MV-4-11 (cell line): ENCODE measurements around the gene USPL1.
A peak's percentile ranks its signal among the peaks of the same experiment; 100 is the strongest.
"Not testable (repeated sequence)": the region's sequence is repeated elsewhere in the genome, so short reads cannot be mapped to it uniquely, and the experiment has no call there.

Source experiments
- DNase-seq: peaks from one replicate; lab custom pipeline; 2025; lab: John Stamatoyannopoulos, UW

The USPL1 gene

DNA sequence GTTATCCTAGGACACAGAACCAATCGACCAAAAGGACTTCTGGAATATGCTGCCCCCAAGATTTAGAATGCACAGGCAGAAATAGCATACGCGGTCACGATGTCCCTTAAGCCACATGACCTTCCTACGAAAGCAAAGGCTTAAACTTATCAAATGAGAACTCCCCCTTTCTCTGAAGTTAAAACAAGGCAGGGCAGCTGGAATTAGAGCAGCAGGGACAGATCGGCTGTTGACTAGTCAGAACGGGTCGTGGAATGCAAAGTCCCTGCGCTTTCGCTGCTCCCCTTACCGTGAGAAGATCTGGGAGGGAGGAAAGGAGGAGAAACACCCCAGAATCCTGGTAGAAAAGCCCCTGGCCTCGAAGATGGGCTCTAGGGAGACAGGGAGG, 799 bp upstream of the USPL1 start:
- DNase-seq: peak; percentile 88

DNA sequence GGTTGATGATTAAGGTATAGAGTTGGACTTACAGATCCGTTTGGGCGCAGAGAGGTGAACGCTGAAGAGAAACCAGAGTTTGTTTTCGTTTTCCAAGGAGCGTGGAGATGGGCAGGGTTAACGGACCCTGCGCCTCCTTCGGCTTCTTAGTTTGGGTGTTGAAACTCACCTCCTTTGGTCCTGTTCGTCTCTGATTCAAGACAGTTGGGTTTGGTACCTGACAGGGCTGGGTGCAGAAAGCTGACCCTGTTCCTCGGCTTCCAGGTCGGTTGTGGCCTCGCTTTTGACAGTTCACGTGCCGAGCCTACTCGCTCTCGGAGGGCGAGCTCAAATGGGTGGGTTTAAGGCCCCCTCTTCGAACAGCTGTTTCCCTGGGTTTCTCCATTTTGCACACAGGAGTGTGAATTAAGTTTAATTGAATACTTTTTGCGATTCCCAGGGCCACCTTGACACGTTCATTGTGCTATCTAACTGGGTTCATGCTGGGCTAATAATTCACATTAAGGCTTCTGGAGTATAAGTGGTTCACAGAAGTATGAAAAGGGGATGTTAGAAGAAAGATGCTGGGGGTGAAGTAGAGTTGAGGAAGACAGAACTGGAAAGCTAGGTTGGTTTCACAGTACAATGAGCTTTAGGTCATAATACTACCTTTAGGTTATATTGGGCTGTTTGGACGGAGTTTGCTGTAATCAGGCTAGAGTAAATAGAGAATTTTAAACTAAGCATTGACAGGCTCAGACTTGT, 638 bp downstream of the USPL1 start:
- peak; percentile 19 for DNase-seq

DNA sequence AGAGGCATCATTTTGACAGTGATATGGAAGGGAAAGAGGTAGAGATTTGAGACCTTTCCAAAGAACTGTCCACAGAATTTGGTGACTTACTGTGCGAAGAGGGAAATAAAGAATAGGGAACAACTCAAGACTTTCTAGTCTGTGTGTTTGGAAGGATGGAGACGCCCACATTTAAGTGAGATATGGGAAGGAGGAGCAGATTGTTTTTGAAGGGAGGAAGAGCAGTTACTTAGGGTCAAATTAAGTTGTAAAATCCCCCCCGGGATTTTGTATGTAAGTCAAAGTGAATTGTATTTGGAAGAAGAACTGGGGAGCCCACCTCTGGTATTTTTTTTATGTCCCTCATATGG, 1.2 kb downstream of the USPL1 start:
- DNase-seq: peak; percentile 19

DNA sequence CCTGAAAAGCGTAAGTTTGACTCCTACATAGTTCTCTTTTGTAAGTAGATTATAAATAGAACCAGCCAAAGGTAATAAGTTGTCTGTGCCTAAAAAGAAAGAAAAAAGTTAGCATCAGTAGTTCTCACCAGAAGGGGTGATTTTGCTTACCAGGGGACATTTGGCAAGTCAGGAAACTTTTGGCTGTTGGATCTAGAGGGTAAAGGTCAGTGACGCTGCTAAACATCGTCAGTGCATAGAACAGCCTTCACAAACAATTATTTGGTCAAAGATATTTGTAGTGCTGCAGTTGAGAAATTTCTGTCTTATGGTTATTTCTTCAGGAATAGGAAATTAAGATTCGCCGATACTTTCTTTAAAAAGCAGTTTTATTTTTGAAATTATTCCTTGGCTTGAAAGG, 2.0 kb downstream of the USPL1 start:
- no peak for DNase-seq

DNA sequence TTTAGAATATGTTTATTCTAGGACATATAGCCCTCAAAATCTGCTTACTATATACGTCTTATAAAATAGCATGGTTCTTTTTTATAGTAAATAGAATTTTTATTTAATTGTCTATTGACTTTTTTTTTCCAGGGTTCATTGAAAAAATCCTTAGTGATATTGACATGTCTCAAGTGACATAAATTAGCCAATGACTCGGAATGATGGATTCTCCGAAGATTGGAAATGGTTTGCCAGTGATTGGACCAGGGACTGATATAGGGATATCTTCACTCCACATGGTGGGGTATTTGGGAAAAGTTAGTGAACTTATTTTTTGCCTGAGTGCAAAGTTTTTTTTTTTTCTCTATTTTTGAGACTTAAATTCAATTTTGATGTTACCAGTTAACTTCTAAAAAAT, 3.2 kb downstream of the USPL1 start:
- no peak for DNase-seq

DNA sequence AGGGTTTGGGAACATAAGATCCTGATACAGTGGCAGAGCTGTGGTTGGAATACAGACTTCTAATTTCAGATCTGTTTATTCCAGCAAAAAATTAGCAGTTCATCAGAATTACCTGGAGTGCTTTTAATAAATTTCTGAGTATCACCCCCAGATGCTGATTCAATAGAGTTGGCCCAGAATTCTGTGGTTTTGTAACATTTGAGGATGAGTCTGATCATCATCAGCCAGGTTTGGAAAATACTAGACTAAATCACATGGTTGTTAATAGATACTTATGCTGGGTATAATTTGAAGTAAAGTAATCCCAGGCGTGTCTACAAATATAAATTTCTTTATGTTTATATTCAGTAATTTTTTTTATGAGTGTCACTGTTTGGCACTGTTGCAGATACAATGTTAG, 4.8 kb downstream of the USPL1 start:
- no peak for DNase-seq

DNA sequence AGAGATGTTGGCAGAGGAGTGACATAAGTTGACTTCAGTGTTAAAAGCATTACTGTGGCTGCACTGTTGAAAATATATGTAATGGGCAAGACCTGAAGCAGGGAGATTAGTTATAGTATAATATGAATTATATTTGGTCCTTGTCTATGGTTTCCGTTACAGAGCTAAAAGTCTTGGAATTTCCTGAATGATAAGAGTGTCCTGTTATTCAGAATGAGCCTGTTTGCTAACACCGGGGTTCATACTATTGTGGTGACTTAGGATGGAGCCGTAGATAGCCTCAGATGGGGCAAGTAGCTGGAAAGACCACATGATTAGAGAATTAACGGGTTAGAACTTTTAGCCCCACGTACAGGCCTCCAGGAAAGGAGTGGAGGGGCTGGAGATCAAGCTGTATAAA, 5.7 kb downstream of the USPL1 start:
- DNase-seq: no peak

DNA sequence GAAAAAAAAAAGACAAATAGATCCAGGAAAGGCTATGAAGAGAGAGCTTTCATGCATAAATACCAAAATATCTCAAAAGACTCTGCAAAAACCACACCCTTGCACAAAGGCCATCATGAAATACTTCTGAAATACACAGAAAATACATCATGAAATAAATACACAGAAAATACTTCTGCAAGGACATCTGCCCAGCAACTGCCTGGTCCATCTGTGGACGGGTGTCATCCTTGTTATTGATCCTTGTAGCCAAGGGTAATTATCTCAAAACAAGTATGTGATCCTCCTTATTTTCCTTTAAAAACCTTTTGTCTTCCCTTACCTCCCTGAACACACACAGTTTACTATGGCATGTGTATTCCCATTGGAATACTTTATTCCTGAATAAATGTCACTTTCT, 6.9 kb downstream of the USPL1 start:
- no peak for DNase-seq

DNA sequence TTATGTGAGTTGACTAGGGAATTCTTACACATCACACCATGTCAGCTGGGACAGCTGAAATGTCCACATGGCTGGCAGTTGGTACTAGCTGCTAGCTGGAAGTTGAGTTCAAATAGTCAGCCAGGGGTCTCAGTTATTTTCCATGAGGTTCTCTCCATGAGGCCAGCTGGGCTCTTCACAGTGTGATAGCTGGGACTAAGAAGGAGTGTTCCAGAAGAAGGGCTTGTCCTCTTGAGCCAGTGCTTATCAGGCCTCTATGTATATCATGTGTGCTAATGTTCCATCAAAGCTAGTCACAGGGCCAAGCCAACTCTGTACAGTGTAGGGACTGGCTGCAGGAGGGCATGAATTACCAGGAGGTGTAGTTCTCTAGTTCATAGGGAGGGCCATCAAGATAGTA, 11.8 kb downstream of the USPL1 start:
- DNase-seq: no peak

DNA sequence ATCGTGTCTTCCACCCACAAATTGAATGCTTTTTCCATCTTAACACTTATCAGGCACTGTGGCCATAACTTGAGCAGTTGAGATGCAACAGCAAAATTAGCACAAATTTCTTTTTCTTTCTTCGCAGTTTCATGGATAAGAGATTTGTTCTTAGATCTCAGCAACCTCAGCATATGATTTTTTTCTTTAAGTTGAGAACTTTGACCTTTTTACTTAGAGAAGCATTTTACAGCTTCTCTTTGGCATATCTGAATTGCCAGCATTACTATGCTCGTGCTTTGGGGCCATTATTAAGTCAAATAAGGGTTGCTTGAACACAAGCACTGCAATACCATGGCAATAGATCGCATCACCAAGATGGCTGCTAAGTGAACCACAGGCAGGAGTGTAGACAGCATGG, 16.1 kb downstream of the USPL1 start:
- no peak for DNase-seq

DNA sequence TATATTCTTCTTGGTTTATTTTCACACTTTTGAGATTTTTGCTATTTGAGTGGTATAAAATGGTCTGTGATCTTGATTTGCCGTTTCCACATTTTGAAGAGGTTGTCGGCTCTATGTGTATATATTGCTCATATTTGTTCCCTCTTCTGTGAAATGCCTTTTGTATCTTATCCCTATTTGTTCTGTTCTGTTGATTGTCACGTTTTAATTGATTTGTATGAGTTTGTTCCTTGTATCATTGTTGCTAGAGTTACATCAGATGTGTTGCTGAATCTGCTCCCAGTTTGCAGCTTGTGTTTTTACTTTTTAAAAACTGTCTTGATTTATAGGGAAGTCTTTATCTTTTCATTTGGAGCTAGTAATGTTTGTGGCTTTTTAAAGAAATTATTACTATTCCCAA, 17.1 kb downstream of the USPL1 start:
- no peak for DNase-seq

DNA sequence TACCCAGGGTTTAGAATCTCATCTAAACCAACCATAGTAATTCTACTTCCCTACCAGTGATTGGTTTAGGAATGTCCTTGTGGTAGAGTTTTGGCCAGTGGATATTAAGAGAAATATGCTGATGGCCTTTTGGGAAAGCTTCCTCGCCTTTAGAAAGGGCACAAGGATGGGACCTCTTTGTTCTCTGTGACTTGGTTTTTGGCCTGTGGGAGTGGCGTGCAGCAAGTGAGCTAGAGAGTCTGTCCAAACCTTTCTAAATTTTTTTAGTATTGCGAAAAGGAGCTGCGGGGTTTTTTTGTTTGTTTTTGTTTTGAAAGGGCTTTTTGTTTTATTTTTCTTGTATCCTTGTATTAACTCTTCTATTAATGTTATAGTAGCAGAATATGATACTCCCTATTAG, 20.6 kb downstream of the USPL1 start:
- DNase-seq: no peak

DNA sequence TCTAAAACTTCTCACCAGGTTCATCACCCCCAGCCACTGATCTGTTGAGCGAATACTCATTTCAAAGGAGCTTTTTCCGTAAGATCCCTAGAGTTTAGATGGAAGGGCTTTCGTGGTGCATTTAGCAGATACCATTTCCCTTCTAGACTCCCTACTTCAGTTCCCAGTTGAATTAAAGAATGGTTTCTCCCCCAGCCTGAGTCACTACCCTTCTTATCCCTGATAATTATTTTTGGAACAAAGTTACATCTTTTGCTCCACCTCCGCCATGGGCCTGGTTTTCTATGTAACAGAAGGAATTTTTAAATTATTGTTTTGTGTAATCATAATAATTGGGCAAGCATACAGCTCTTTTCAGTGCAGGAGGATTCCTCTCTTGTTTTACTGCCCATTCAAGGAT, 22.0 kb downstream of the USPL1 start:
- no peak for DNase-seq

DNA sequence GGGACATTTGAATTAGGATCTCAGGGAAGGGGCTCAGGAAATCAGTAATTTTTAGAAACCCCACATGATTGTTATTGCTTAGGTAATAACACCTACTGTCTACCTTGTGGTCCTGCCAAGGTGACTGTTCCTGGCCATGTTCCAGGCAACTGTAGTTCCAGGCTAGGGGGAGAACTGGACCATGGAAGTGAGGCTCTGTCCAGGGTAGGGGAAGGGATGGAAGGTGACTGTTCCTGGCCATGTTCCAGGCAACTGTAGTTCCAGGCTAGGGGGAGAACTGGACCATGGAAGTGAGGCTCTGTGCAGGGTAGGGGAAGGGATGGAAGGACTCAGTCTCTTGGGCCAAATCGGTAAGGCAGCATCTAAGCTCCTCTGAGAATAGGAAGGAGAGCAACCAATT, 23.5 kb downstream of the USPL1 start:
- not testable (repeated sequence) for DNase-seq

DNA sequence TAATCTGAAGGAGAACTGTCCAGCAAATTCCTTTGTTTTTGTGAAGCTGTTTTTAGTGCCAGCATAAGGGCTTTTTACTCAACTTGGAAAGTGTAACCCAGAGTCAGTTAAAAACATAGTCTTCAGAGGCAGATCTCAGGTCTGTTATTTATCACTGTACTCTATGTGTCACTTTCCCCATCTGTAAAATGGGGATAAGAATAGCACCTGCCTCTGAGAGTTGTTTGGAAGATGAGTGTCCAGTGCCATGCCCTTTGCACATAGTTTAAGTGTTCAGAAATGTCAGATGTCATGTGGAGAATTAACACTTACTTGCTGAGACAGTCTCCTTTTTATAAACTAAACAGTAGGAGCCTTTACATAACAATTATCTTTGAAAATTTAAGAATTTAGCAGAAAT, 27.9 kb downstream of the USPL1 start:
- DNase-seq: no peak

DNA sequence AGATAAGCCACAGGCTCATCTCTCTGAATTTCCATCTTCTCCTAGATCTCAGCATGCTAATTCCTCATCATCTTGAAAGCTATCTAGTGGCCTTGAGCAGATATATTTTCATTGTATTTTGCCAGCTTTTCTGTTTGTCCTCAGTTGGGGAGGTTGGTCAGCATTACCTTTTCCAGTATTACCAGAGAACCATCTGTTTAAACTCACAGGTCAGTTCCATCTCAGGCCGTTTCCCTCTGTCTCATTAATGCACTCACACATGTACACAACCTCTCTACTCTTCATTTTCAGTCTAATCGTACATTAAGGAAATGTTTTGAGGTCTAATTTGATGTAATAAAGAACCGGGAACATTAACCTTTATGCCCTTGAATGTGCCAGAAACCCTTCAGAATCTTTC, 29.7 kb downstream of the USPL1 start:
- DNase-seq: no peak

DNA sequence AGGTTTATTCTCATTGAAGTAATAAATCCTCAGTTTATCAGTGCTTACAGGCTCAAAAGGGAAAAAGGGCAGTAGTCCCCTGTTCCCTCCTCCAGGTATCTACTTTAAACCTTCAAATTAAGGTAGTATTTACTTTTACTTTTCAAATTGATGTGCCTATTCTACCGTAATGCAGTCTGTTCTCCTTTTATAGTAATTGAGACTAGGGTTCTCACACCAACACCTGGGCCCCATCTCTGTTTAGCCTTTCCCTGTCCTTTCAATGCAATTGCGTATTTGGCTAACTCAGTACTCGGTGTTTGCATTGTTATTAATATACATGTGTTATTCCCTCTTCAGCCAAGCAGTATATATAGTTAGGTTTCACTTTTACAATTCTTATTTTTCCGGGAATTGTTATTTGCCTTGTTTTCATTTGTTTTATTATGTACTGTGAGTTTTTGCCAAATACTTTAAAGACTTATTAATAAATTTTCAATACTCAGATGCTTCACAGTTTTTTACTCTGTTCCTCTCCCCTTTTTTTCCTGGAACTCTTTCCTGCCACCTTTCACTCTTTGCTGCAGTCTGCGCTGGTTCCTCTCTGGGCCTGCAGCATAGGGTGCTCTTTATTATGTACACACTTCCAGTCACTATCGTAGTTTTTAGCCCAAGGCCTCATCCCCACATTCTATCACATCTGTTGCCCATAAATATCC, 30.3 kb downstream of the USPL1 start:
- no peak for DNase-seq

DNA sequence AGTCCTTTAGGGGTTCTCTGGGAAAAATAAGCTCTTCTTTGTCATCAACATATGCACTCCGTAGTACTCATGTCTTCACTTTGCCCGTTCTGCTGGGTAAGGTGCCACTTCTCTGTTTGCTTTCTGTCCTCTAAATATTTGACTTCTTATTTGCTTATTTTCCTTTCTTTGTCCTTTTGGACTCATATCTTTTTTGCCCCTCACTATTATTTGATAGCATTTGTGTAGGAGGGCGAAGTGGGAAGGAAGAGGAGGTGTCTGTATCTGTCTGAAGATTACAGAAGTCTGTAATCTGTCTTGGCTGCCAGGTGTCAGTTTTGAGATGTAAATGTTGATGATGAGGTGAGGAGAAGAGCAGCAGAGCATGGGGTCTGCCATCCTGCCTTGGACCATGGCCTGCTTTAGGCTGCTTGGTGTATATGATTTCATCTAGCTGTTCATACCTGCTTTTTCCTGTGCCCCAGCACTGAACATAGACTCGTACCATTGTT, 30.8 kb downstream of the USPL1 start:
- DNase-seq: no peak

DNA sequence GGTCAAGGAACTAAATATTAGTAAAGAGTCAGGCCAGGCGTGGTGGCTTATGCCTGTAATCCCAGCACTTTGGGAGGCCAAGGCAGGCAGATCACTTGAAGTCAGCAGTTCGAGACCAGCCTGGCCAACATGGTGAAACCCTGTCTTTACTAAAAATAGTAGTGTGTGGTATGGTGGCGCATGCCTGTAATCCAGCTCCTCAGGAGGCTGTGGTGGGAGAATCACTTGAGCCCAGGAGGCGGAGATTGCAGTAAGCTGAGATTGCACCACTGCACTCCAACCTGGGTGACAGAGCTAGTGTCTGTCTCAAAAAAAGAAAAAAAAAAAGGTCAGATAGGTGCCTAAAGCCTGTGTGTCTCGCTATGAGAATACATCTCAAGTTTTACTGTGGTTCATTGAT, 33.9 kb downstream of the USPL1 start:
- DNase-seq: peak; percentile 75

DNA sequence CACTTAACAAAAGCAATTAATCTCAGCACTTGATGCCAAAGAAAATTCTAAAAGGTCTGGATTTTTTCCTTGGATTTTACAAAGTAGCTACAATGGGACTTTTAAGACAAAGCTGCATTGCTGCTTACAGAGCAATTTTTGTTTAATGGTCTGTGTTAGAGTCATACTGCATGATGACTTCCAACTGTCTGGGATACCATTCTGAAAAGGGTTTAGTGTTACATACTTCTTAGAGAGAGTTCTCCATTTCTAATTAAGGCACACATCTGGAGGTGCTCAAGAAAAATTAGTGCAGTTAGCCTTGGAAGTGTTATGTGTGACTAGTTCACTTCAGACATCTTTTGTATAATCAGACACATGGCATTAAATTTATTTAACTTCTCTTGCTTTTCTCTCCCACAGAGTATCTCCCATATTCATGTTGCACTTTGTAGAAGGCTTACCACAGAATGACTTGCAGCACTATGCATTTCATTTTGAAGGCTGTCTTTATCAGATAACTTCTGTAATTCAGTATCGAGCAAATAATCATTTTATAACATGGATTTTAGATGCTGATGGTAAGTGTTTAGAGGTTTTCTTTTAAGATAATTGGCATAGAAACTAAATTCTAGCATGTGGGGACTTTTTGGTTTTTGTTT, 35.1 kb downstream of the USPL1 start:
- no peak for DNase-seq

DNA sequence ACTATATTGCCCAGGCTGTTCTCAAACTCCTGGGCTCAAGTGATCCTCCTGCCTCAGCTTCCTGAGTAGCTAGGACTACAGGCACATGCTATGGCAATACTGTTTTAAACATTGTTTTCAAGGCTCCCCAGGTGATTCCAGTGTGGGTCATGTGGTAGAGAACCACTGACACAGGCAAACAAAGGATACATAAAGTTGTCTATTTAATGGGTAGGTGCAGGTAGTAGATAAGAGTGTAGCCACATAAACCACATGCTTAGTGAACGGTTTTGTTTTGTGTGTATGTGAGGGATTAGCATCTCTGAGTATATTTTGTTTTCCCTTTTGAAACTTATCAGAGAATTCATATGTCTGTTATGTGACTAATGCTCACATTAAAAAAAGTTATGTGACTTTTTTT, 36.7 kb downstream of the USPL1 start:
- no peak for DNase-seq

DNA sequence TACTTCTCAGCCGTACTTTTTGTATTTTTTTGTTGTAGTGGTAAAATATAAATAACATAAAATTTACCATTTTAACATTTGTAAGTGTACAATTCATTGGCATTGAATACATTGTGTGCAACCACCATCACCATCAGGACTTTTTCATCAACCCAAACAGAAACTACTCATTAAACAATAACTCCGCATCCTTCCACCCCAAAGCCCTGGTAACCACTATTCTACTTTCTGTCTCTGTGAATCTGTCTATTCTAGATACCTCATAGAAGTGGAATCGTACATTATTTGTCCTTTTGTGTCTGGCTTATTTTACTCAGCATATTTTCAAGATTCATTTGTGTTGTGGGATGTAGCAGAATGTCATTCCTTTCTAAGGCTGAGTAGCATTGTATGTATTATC, 38.5 kb downstream of the USPL1 start:
- DNase-seq: no peak

DNA sequence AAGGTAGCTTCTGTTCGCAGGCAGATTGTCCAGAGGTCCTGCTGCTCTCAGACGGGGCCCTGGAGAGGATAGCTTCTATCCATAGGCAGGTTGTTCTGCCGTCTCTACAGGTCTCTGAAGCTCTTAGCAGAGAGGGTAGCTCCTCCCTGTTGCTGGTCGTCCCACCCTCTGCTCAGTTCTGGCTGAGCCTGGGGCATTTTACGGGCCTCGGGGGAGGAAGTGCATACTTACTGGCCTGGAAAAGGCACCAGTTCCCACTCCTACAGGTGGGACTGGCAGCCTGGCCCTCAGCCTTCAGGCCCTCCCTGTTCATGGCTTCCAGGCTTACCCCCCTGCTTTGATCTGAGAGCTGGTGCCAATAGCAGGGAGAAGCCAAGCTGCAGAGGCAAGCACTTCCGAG, 42.3 kb downstream of the USPL1 start:
- no peak for DNase-seq
